ENCODE data around the gene PKD1L1. TPM values are rescaled to one million over a fixed set of nuclear protein-coding genes. Genes with fewer than 3 reads are reported as not detected.

PKD1L1 gene
- total RNA-seq, 1 experiment from 2014 or later: not detected

GRCh38 chr7:47806701-47807103, 141.6 kb downstream of the PKD1L1 start:
- no peaks in the 10 kb centered on the region for H3K9me3 ChIP-seq (ENCODE audit: low read depth, low read length, poor library complexity, severe bottlenecking)
- POLR2A ChIA-PET (ENCODE audit: low non-redundant PET): no interaction called here
- no peaks in the 10 kb centered on the region for H3K27me3 ChIP-seq (replicated peaks; ENCODE audit: insufficient read depth, low read depth, low read length, poor library complexity)
- no peak overlapping the region for H3K27ac ChIP-seq (ENCODE audit: low read depth, low read length, poor library complexity, severe bottlenecking)
- no peaks in the 10 kb centered on the region for H3K4me1 ChIP-seq (ENCODE audit: insufficient read depth, low read length, poor library complexity, severe bottlenecking)
- no TSS peak for BruUV-seq (replicated peaks)
- H3K4me3 ChIP-seq (ENCODE audit: low read depth, low read length, poor library complexity, severe bottlenecking): no peak overlapping the region
- no peak for DNase-seq (ENCODE audit: low spot score)
- CTCF ChIA-PET: no interaction called here
- no peak for TF ChIP-seq CTCF (conservative IDR thresholded peaks at IDR 0.05; ENCODE audit: low read depth, low read length)
- TF ChIP-seq EZH2 (IDR thresholded peaks at IDR 0.05; ENCODE audit: borderline replicate concordance, low read depth, low read length, poor library complexity, severe bottlenecking): no peak
- intact Hi-C loops (cut with micrococcal nuclease; ENCODE audit: unreplicated experiment): no loop called here
- no peaks in the 10 kb centered on the region for H3K36me3 ChIP-seq (ENCODE audit: insufficient read depth, low read length, poor library complexity, severe bottlenecking)

DNA sequence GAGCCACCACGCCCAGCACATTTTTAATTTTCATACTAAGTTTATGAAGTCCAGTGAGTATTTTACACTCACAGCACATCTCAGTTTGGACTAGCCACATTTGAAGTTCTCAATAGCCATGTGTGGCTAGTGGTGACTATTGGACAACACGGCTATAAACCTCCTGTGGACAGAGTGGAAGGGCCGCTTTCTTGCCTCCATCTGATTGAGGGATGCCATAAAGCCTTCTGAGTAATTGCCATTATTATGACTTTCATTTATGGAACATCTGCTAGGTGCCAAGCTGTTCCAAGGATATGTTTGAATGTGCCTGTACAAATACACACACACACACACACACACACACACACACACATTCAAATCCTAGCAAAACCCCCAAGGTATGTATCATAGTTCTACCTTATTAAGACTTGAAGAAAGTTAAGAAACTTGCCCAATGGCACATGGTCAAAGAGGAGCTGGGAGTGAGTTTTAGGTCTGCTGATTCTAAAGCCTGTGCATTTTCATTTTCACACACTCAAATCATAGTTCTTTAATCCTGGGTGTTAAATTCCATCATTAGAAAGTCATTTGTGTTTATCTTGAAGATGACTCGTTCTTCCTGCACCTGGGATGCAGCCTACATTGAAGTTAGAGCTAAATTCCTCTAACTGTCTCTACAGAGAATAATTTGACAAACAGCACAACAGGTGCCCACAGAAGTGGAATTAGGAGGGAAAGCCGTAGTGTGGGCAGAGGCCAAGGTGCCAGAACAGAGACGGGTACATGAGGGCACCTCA, 143.3 kb downstream of the PKD1L1 start:
- CTCF ChIA-PET: no interaction called here
- BruUV-seq (replicated peaks): no TSS peak

GRCh38 chr7:47803846-47804245, 144.4 kb downstream of the PKD1L1 start:
- TF ChIP-seq CTCF (conservative IDR thresholded peaks at IDR 0.05; ENCODE audit: low read depth, low read length) (no peak), EZH2 (IDR thresholded peaks at IDR 0.05; ENCODE audit: borderline replicate concordance, low read depth, low read length, poor library complexity, severe bottlenecking) (no peak)
- DNase-seq (ENCODE audit: low spot score): no peak
- CTCF ChIA-PET: no interaction called here
- Histone ChIP-seq H3K4me3 (ENCODE audit: low read depth, low read length, poor library complexity, severe bottlenecking) (no peak overlapping the region), H3K4me1 (ENCODE audit: insufficient read depth, low read length, poor library complexity, severe bottlenecking) (no peaks in the 10 kb centered on the region), H3K36me3 (ENCODE audit: insufficient read depth, low read length, poor library complexity, severe bottlenecking) (no peaks in the 10 kb centered on the region), H3K27ac (ENCODE audit: low read depth, low read length, poor library complexity, severe bottlenecking) (no peak overlapping the region), H3K27me3 (replicated peaks; ENCODE audit: insufficient read depth, low read depth, low read length, poor library complexity) (no peaks in the 10 kb centered on the region), H3K9me3 (ENCODE audit: low read depth, low read length, poor library complexity, severe bottlenecking) (no peaks in the 10 kb centered on the region)
- POLR2A ChIA-PET (ENCODE audit: low non-redundant PET): no interaction called here
- intact Hi-C loops (cut with micrococcal nuclease; ENCODE audit: unreplicated experiment): no loop called here
- no TSS peak for BruUV-seq (replicated peaks)

More for the DNA sequence above, 143.3 kb downstream of the PKD1L1 start:
- TF ChIP-seq EZH2 (IDR thresholded peaks at IDR 0.05; ENCODE audit: borderline replicate concordance, low read depth, low read length, poor library complexity, severe bottlenecking): no peak
- TF ChIP-seq CTCF (conservative IDR thresholded peaks at IDR 0.05; ENCODE audit: low read depth, low read length): no peak
- H3K4me3 ChIP-seq (ENCODE audit: low read depth, low read length, poor library complexity, severe bottlenecking): no peak overlapping the region
- POLR2A ChIA-PET (ENCODE audit: low non-redundant PET): no interaction called here
- intact Hi-C loops (cut with micrococcal nuclease; ENCODE audit: unreplicated experiment): no loop called here
- H3K9me3 ChIP-seq (ENCODE audit: low read depth, low read length, poor library complexity, severe bottlenecking): no peaks in the 10 kb centered on the region
- H3K27me3 ChIP-seq (replicated peaks; ENCODE audit: insufficient read depth, low read depth, low read length, poor library complexity): no peaks in the 10 kb centered on the region
- no peak overlapping the region for H3K27ac ChIP-seq (ENCODE audit: low read depth, low read length, poor library complexity, severe bottlenecking)
- no peaks in the 10 kb centered on the region for H3K4me1 ChIP-seq (ENCODE audit: insufficient read depth, low read length, poor library complexity, severe bottlenecking)
- DNase-seq (ENCODE audit: low spot score): no peak
- H3K36me3 ChIP-seq (ENCODE audit: insufficient read depth, low read length, poor library complexity, severe bottlenecking): no peaks in the 10 kb centered on the region
